Psoas muscle (tissue), 8 donors: ENCODE results near the gene MT1M. TPM values are rescaled to one million over a fixed set of nuclear protein-coding genes. Genes with fewer than 3 reads are reported as not detected.

Experiments used
- ATAC-seq, 4 donors: fragments of 200-7000 bp; cut with Tn5 transposase; one replicate each; pipeline ENCODE4 v1.9.1; 2020; ENCODE audit warnings: moderate library complexity in 3 of 4, mild to moderate bottlenecking in 2 of 4
- DNase-seq, 2 donors: peaks; one replicate each; pipeline ENCODE4 v3.0.0-alpha.2; 2020
- H3K27ac ChIP-seq: fragments of 200-600 bp; one replicate; pipeline ENCODE4 v1.8.0; 2022
- H3K27me3 ChIP-seq, 3 donors: fragments of 200-600 bp in 1 of 3; one replicate each; pipeline versions ENCODE4 v1.6.1 to v1.8.0; 2013 to 2022; ENCODE audit warnings: low read length in 2 of 3, mild to moderate bottlenecking in 2 of 3, moderate library complexity in 1 of 3; ENCODE audit not compliant: insufficient read depth in 3 of 3
- H3K36me3 ChIP-seq, 2 donors: fragments of 200-600 bp in 1 of 2; one replicate each; pipeline versions ENCODE4 v1.6.1 to v1.8.0; 2013 to 2022; ENCODE audit warnings: low read depth in 1 of 2, mild to moderate bottlenecking in 1 of 2, moderate library complexity in 1 of 2; ENCODE audit not compliant: insufficient read depth in 1 of 2
- H3K4me1 ChIP-seq: fragments of 200-600 bp; one replicate; pipeline ENCODE4 v1.8.0; 2022
- H3K4me3 ChIP-seq: fragments of 200-600 bp; one replicate; pipeline ENCODE4 v1.8.0; 2022; ENCODE audit warnings: mild to moderate bottlenecking
- H3K9me3 ChIP-seq: fragments of 200-600 bp; one replicate; pipeline ENCODE4 v1.8.0; 2022
- WGBS, 3 donors: extraction: QIAGEN DNeasy Blood & Tissue Kit; methylation state at CpG; one replicate each; pipeline versions ENCODE4 v1.1.6 to v1.1.7; 2013; 5-methylcytosine and 5-hydroxymethylcytosine counted together
- intact Hi-C, 2 donors: fragments of 100-400 bp; cut with DNase I; formaldehyde crosslinking; loops; one replicate each; pipeline versions ENCODE4 v1.11.0 to v1.14.2; 2022
- polyA plus RNA-seq, 3 donors: library from polyadenylated mRNA; stranded (reverse); fragments of 200-250 nt; gene quantifications; one replicate each; pipeline ENCODE4 v1.2.3, GENCODE V29; 2013
- total RNA-seq, 4 donors: library from RNA; stranded (reverse); fragmentation: NEBNext Ultra II Directional in 2 of 4; extraction: Animal tissue kit (Norgen Biotek cat#: 25700) in 2 of 4; gene quantifications; one replicate each; pipeline versions ENCODE4 v1.2.1 to v1.2.4, GENCODE V29; 2021 to 2023
- TF ChIP-seq, protein P1 (sequence below): fragments of 200-600 bp; IDR thresholded peaks from one replicate; pipeline ENCODE4 v1.8.0; 2022; ENCODE audit warnings: antibody characterized with exemption
- donor health status: healthy with polysubstance abuse.
- donor health status: DM: no; HTN: no; CAD: no; lungs with moderate emphysema.
- donor health status: Bipolar disorder and iron deficiency.
- donor health status: healthy.
- donor health status: DM: yes; HTN: yes; CAD: no.
- donor health status: DM: no; HTN: no; CAD: no.
- donor health status: DM: no; HTN: no; CAD: no.
- donor health status: DM: yes; HTN: yes; CAD: no.

MT1M gene
- total and polyA plus RNA-seq, 7 donors: 1.4 to 569 (median 22.8) TPM

GRCh38 chr16:56645311-56645710 is 12.9 kb downstream of the MT1M start:
- DNase-seq: no peak
- no peak for ATAC-seq
- no peak overlapping the region for H3K4me3 ChIP-seq
- WGBS, 3 donors: 93 to 100% (median 94%) methylated on average over 1 of the region's 1 CpG
- TF ChIP-seq, protein P1, sequence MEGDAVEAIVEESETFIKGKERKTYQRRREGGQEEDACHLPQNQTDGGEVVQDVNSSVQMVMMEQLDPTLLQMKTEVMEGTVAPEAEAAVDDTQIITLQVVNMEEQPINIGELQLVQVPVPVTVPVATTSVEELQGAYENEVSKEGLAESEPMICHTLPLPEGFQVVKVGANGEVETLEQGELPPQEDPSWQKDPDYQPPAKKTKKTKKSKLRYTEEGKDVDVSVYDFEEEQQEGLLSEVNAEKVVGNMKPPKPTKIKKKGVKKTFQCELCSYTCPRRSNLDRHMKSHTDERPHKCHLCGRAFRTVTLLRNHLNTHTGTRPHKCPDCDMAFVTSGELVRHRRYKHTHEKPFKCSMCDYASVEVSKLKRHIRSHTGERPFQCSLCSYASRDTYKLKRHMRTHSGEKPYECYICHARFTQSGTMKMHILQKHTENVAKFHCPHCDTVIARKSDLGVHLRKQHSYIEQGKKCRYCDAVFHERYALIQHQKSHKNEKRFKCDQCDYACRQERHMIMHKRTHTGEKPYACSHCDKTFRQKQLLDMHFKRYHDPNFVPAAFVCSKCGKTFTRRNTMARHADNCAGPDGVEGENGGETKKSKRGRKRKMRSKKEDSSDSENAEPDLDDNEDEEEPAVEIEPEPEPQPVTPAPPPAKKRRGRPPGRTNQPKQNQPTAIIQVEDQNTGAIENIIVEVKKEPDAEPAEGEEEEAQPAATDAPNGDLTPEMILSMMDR: no peak
- H3K9me3 ChIP-seq: no peaks in the 10 kb centered on the region
- no peaks in the 10 kb centered on the region for H3K36me3 ChIP-seq
- intact Hi-C loops: no loop called here
- H3K27me3 ChIP-seq: peaks cover 0 to 6% (median 0%) of the 10 kb centered on the region in 3 donors
- no peak overlapping the region for H3K27ac ChIP-seq
- peaks cover 5% of the 10 kb centered on the region for H3K4me1 ChIP-seq

GRCh38 chr16:56645838-56646237 is 13.4 kb downstream of the MT1M start:
- TF ChIP-seq, protein P1: no peak
- Histone ChIP-seq H3K9me3 (no peaks in the 10 kb centered on the region), H3K27me3 (peaks cover 0 to 6% (median 0%) of the 10 kb centered on the region in 3 donors), H3K36me3 (no peaks in the 10 kb centered on the region), H3K4me3 (no peak overlapping the region), H3K4me1 (peaks cover 5% of the 10 kb centered on the region), H3K27ac (no peak overlapping the region)
- ATAC-seq (no peak), DNase-seq (no peak)
- intact Hi-C loops: no loop called here
- 0 to 3% (median 0%) methylated on average over 1 of the region's 1 CpG for WGBS, 3 donors

DNA sequence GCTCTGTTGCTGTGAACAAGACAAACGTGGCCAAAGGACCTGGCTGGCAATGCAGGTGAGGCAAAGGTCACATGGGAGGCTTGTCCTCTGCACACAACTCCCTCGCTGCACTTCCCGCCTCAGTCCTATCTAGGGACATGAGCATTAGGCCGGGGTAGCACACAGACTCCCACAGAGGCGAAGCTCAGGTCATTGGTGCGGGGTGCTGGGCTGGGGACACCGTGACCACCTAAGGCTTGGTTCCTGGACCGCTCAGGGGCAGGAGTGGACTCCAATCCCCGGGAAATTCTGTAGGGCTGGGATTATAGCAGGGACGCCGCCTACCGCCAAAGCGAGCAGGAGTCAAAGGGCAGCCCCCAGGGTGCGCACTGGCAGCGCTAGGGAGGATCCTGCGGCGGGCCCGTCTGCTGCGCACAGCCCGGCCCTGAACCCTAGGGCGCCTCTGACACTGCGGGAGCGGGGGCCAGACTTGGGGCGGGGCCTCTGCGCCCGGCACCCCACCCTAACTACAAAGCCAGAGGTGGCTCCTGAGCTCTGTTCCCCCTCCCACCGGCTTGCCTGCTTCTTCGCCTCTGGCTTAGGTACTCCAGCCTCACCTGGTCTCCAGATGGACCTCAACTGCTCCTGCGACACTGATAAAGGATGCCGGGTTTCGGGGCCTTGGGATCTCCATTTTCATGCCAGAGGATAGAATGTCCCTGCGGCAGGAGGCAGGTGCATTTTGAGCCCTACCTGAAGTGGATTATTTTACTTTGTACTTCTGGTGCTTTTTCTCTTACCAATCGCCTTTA is 15.4 kb downstream of the MT1M start:
- intact Hi-C loops: no loop called here
- Histone ChIP-seq H3K27me3 (peaks cover 0 to 6% (median 0%) of the 10 kb centered on the region in 3 donors), H3K27ac (no peak overlapping the region), H3K4me1 (peaks cover 5% of the 10 kb centered on the region), H3K4me3 (no peak overlapping the region), H3K9me3 (no peaks in the 10 kb centered on the region), H3K36me3 (no peaks in the 10 kb centered on the region)
- no peak for DNase-seq
- WGBS, 3 donors: 46 to 50% (median 50%) methylated on average over 30 to 33 of the region's 33 CpGs
- TF ChIP-seq, protein P1: no peak
- no peak for ATAC-seq

DNA sequence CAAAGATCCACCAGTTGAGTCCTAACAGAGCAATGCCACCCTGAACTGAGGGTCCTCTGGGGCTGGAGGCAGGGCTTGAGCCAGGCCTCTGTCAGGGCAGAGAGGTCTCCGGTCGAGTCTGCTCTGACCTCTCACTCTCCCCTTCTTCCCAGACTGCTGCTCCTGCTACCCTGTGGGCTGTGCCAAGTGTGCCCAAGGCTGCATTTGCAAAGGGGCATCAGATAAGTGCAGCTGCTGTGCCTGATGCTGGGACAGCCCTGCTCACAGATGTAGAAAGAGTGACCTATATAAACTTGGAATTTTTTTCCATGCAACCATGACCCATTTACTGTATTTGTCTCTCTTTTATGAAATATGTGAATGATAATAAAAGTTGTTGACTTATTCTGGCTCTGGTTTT is 16.8 kb downstream of the MT1M start:
- Histone ChIP-seq H3K36me3 (no peaks in the 10 kb centered on the region), H3K4me3 (no peak overlapping the region), H3K9me3 (no peaks in the 10 kb centered on the region), H3K27ac (no peak overlapping the region), H3K27me3 (peaks cover 0 to 6% (median 0%) of the 10 kb centered on the region in 3 donors), H3K4me1 (no peaks in the 10 kb centered on the region)
- WGBS, 3 donors: 90 to 95% (median 92%) methylated on average over 2 of the region's 2 CpGs
- intact Hi-C loops: no loop called here
- ATAC-seq (no peak), DNase-seq (no peak)
- TF ChIP-seq, protein P1: no peak
